NCI-H1092 (cell line): ENCODE measurements around the gene CHRNE.
A peak's percentile ranks its signal among the peaks of the same experiment; 100 is the strongest.

Experiments
- DNase-seq: peaks from one replicate; lab custom pipeline; 2025; lab: John Stamatoyannopoulos, UW

CHRNE gene

GRCh38 chr17:4903051-4903818 is at the start of gene CHRNE:
TSS of gene CHRNE (minus strand) at chr17:4903098. CDS start at chr17:4903063, 35 bp downstream.
- DNase-seq: peak; percentile 48

GRCh38 chr17:4951486-4951885 is 48.6 kb upstream of the CHRNE start:
- DNase-seq: no peak

- peak; percentile 33 for DNase-seq
These were observed 47.9 kb upstream of the CHRNE start, which contains the start of gene ENO3 for GRCh38 chr17:4950746-4951204. TSS of gene ENO3 (plus strand) at chr17:4951119. CDS start at chr17:4951830, 711 bp downstream.

GRCh38 chr17:4950075-4950745 is 47.3 kb upstream of the CHRNE start:
- DNase-seq: no peak

- no peak for DNase-seq
These were observed 46.6 kb upstream of the CHRNE start for GRCh38 chr17:4949321-4950074.

- DNase-seq: peak; percentile 54
These were observed 46.0 kb upstream of the CHRNE start for GRCh38 chr17:4948931-4949320.

GRCh38 chr17:4948166-4948930 is 45.5 kb upstream of the CHRNE start, which contains the start of gene PFN1:
TSS of gene PFN1 (minus strand) at chr17:4948530. CDS start at chr17:4948394, 136 bp downstream.
- peak; percentile 52 for DNase-seq

- no peak for DNase-seq
These were observed 44.7 kb upstream of the CHRNE start for GRCh38 chr17:4947411-4948165.

GRCh38 chr17:4947010-4947410 is 44.1 kb upstream of the CHRNE start:
- DNase-seq: no peak

GRCh38 chr17:4946312-4946976 is 43.5 kb upstream of the CHRNE start:
- no peak for DNase-seq

GRCh38 chr17:4945944-4946280 is 43.0 kb upstream of the CHRNE start:
- DNase-seq: no peak

- no peak for DNase-seq
These were observed 42.5 kb upstream of the CHRNE start for GRCh38 chr17:4945176-4945943.

- DNase-seq: no peak
These were observed 41.8 kb upstream of the CHRNE start for GRCh38 chr17:4944554-4945175.

GRCh38 chr17:4944163-4944553 is 41.3 kb upstream of the CHRNE start:
- DNase-seq: no peak

- no peak for DNase-seq
These were observed 40.0 kb upstream of the CHRNE start for GRCh38 chr17:4942760-4943508.

GRCh38 chr17:4941319-4941610 is 38.4 kb upstream of the CHRNE start:
- DNase-seq: no peak

GRCh38 chr17:4940555-4941318 is 37.8 kb upstream of the CHRNE start:
- DNase-seq: no peak
